Stimulated activated CD8-positive, alpha-beta memory T cell treated with anti-CD3 and anti-CD28 coated beads, Interleukin-7, amount 100 ng/mL, for 1 hour (primary cell): ENCODE measurements around the gene PAWR.
"Not testable (repeated sequence)": the region's sequence is repeated elsewhere in the genome, so short reads cannot be mapped to it uniquely, and the experiment has no call there.

Experiments used
- DNase-seq, 2 donors: peaks; one replicate each; pipeline ENCODE4 v3.0.0-alpha.2; 2020; ENCODE audit warnings: low read depth in 2 of 2

PAWR gene

DNA sequence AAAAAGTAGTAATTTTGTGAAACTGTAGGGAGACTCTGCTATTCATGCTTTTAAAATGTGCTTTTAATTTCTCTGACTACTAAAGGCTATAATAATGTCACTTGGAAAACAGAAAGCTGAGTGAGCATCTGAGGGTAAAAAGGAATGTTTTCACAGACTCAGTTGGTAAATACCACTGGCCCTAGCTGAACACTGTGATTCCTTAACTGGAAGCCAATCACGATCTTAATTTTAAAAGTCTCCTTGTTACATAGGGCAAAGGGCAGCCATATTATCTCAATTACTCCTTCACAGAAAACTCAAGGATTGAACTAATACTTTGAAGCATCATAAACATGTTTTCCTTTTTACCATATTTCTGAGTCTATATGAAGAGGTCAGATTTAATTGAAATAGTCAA is 41.9 kb downstream of the PAWR start:
- DNase-seq = no peak

DNA sequence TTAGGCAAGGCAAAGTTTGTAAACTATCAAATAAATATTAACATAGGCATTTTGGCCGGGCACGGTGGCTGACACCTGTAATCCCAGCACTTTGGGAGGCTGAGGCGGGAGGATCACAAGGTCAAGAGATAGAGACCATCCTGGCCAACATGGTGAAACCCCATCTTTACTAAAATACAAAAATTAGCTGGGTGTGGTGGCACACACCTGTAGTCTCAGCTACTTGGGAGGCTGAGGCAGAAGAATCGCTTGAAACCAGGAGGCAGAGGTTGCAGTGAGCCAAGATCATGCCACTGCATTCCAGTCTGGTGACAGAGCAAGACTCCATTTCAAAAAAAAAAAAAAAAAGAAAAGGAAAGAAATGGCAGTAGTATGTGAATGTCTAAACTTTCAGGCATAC is 43.9 kb downstream of the PAWR start:
- not testable (repeated sequence) for DNase-seq

DNA sequence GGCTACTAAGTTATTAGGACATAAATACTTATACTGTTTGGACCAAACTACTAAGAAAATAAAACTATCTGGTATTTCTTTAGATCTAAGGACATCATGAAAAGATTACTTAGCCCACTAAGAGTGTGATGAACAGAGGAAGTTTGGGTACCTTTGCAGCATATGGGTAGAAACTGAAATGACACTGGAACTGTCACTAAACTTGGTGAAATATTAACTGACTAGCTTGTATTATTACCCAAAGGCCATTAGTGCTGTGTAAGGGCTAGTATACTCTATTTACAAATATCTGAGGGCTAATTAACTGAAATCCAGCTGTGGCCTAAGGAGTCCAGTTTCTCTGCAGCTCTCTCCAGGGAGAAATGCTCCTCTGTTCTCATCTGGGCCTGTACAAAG is 45.5 kb downstream of the PAWR start:
- DNase-seq = no peak

DNA sequence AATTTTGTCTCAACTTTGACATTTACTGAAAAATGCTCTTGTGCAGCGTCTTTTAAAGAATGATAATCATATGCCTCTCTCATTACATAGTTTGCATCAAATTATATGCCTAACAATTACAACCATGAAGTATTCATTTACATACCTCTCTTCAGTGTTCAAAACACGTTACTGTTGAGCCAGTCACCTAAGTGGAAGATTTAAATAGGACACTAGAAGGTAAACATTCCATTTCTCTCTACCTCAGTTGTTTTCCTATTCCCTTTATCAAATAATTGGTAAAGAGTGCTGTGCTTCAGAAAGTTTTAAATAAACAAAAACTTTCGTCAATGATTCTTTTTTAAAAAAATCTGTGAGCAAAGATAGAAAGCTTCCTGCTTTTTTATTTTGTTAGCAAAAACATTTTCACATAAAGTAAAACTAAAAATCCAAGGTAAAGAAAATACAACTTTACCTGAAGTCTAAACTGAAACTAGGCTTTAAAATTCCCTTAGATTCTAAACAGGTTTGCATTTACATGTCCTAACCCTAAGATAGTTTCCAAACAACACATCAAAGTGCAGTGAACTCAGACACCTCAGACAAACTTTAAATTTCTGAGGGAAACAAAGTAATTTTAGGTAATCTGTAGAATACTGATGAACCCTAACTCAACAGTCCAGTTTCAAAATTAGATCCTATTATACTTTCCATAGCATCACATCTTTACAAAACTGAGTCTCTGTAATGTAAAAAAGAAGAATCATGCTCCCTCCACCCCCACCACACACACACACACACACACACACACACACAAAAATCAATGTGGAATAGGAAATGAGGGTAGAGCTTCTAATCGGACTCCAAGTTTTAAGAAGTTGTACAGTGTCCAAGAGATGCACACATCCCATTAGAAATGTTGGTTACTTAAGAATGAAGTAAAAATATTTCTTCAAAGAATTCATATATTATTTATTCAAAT is 46.2 kb downstream of the PAWR start:
- no peak for DNase-seq

DNA sequence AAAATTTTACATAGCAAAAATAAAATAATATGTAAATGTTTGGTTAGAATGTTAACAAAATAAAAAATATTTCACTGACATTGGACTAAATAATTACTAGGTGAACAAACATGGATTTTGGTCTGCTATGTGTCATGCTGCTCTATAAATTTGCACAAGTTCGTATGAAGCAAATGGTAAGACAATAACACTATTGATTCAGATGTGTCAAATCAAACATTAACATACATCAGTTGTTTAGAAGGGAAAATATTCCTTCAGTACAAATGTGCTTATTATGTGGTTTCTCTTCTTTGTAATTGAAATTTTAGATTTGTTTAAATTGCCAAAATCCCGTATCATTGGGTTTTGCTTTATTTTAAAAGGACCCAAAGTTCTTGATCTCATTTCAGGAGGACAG is 46.9 kb downstream of the PAWR start:
- DNase-seq = no peak

DNA sequence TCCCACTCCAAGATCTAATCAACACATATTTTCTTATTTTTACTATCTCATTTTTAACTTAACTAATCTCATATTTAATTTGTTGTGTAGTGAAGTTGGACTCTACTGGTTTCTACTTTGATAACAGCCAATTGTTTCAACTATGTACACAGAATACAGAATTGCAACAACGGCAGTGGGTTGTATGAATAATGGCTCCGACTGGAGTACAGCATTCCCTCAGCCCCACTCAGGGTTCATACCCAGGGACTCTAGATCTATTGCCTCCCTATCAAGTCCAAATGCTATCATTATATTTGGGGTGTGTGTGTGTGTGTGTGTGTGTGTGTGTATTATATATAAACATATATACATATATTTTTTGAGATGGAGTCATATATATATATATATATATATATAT is 52.3 kb downstream of the PAWR start:
- no peak for DNase-seq

DNA sequence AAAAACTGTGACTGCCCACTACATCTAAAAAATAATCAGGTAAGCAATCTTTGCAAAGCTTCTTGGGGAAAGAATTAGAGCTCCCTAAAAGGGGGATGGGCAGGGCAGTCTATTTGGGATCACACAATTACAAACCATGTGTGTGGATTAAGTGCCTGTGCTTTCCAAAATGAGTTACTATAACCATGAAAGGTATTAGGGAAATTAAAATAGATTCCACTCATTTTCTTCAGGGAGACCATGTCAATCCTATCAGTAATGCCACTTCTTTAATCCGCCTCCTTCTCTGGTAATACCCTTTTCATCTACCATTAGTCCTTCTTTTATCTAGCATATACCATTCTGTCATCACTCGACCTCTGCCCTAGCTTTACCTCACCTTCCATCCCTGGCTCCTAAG is 53.7 kb downstream of the PAWR start:
- no peak for DNase-seq

- DNase-seq = no peak
Observed at GRCh38 chr12:79635676-79636075, 55.1 kb downstream of the PAWR start.

DNA sequence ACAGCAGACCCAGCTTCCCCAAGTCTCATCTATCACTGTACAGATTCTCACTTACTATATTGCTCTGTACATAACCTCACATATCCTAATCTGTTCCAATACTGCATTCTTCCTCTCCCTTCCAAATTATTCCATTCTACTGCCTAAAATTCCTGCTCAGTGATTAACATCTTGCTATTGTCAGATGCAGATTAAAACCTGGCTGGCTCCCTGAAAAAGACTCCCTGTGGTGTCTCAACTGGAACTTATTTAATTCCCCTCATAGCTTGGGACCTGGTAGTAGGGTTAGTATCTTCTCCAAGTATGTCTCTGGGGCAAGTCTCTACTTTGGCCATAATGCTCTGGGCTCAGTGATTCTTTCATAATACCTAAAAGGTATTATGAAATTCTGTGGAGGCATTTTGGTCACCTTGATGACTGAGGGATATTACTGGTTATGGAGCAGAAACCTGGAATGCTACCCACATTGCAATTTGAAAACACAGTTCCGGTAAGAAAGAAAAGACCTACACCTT is 55.8 kb downstream of the PAWR start:
- DNase-seq = no peak

DNA sequence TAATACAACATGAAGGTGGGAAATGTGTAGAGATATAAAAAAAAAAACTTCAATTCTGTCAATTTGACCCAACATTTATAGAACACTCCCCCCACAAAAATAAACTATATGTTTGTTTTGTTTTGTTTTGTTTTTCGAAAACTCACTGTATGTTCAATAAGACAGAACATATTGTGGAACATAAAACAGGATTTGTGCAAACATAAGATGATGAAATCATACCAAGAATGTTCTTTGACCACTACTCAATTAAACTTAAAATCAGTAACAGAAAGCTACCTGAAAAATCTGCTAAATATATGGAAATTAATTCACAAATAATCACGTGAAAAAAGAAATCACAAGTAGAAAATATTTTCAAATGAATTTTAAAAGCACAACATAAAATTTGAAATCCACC is 61.2 kb downstream of the PAWR start:
- no peak for DNase-seq

DNA sequence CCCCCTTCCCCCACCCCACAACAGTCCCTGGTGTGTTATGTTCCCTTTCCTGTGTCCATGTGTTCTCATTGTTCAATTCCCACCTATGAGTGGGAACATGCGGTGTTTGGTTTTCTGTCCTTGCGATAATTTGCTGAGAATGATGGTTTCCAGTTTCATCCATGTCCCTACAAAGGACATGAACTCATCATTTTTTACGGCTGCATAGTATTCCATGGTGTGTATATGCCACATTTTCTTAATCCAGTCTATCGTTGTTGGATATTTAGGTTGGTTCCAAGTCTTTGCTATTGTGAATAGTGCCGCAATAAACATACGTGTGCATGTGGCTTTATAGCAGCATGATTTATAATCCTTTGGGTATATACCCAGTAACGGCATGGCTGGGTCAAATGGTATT is 64.0 kb downstream of the PAWR start:
- not testable (repeated sequence) for DNase-seq

GRCh38 chr12:79624378-79624777 is 66.4 kb downstream of the PAWR start:
- no peak for DNase-seq

DNA sequence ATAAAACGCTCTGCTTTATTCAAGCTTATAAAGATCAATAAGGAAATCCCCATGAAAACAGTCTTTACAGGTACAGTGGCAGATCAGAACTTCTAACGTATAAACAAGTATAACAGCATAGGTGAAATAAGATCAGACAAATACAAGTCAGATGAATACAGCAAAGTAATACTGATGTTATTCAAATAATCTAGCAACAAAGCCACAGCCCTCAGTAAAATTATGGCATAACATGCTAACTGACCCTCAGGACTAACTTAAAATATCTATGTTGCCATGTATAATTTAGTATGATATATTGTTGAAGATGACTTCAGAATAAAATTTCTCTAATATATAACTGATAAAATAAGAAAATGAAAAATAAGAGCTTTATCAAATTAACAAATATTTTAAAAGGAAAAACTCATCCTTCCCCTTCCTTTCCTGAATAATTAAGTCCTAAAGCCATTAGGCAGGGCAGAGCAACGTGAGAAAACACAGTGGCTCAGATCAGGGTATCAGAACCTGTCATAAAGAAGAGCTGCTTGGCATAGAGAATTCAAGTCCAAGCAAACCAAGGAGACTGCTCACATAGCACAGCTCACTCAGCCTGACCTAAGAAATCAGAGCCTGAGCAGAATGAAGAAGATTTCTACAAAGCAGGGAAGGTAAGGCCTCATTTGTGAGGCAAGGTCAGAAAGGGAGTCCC is 70.7 kb downstream of the PAWR start:
- DNase-seq = no peak

- DNase-seq = no peak
Observed at GRCh38 chr12:79618848-79619404, 71.8 kb downstream of the PAWR start.

DNA sequence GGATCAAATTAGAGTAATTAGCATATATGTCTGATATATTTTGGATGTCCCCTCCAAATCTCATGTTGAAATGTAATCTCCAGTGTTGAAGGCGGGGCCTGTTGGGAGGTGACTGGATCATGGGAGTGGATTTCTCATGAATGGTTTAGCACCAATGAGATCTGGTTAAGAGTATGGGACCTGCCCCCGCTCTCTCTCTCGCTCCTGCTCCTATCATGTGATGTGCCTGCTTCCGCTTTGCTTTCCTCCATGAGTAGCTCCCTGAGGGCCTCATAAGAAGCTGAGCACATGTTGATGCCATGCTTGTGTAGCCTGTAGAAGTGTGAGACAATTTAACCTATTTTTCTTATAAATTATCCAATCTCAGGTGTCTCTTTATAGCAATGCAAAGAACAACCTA is 73.1 kb downstream of the PAWR start:
- no peak for DNase-seq

- no peak for DNase-seq
Observed at GRCh38 chr12:79615596-79616560, 74.9 kb downstream of the PAWR start.

DNA sequence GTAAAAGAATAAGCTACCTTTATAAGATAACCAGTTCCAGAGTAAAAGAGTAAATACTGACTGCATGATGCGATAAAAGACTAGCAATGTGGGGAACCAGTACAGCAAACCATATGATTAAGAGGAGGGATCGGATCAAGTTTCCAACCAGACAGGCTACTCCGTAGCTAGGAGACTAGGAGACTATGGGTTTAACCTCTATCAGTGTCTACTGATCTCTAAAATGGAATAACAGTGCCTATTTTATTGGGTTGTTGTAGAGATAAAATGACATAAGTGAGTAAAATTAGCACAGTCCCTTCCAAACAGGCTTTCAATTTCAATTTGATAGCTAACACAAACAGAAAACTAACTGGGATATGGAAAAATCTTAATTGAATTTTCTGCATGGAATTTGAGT is 76.0 kb downstream of the PAWR start:
- no peak for DNase-seq

- no peak for DNase-seq
Observed at GRCh38 chr12:79601908-79602307, 88.9 kb downstream of the PAWR start.

DNA sequence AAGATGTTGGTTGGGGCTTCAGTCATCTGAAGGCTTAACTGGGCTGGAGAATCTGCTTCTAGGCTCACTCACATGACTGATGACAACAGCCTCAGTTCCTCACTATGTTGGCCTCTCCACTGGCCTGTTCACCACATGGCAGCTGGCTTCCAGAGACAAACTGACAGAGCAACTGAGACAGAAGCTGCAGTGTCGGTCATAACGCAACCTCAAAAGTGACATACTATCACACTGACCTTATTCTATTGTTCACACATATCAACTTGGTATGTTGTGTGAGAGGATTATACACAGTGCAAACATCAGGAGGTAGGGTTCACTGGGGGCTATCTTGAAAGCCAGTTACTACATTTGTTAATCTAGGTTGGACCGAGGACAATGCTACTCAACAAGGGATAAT is 92.9 kb downstream of the PAWR start:
- no peak for DNase-seq

- no peak for DNase-seq
Observed at GRCh38 chr12:79596719-79597350, 93.9 kb downstream of the PAWR start.

DNA sequence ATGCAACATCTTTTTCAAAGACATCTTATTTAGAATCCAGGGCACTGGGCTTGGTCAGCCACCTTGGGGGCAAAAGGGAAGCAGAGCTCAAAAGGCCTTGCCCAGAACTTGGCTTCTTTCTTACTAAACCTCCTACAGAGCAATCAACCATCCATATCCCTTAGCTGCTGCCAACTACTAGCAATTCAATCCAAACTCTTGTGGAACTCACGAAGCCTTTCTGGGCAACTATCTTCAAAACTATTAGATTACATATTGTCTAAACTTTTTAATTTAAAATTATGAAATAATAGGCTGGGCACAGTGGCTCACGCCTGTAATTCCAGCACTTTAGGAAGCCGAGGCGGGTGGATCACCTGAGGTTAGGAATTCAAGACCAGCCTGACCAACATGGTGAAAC is 95.5 kb downstream of the PAWR start:
- DNase-seq = no peak
